ENCODE measurements around the gene SENP8.
"Not testable (repeated sequence)": the region's sequence is repeated elsewhere in the genome, so short reads cannot be mapped to it uniquely, and the experiment has no call there.

The SENP8 gene

GRCh38 chr15:72118017-72118978 lies at the start of gene SENP8, which contains the start of gene MYO9A:
Gene SENP8 (plus strand): TSS chr15:72118403. CDS start chr15:72139624, 21,221 bp downstream.
Gene MYO9A (minus strand): TSS chr15:72118150. CDS start chr15:72046563, 71,587 bp downstream.
- H3K36me3 Mint-ChIP-seq (ENCODE audit: insufficient read depth) = peaks cover 7% of the 10 kb centered on the region
- H3K4me3 Mint-ChIP-seq = peak within 1 kb of the TSS; percentile 90
- peak within 1 kb of the TSS; percentile 97 for H3K27ac Mint-ChIP-seq (ENCODE audit: low read depth)
- H3K4me1 Mint-ChIP-seq = peaks cover 36% of the 10 kb centered on the region
- no peaks in the 10 kb centered on the region for H3K27me3 Mint-ChIP-seq
- ATAC-seq (replicated peaks; ENCODE audit: extremely low read depth, poor library complexity, severe bottlenecking) (peak; percentile 75), DNase-seq (ENCODE audit: low spot score in 2 of 2) (peak; percentile 93 to 97)
- no peaks in the 10 kb centered on the region for H3K9me3 Mint-ChIP-seq

- Mint-ChIP-seq H3K27ac (ENCODE audit: low read depth) (no peak overlapping the region), H3K27me3 (no peaks in the 10 kb centered on the region), H3K36me3 (ENCODE audit: insufficient read depth) (no peaks in the 10 kb centered on the region), H3K4me3 (no peak overlapping the region), H3K9me3 (no peaks in the 10 kb centered on the region), H3K4me1 (peaks cover 14% of the 10 kb centered on the region)
- no peak for ATAC-seq (replicated peaks; ENCODE audit: extremely low read depth, poor library complexity, severe bottlenecking)
- DNase-seq (ENCODE audit: low spot score in 2 of 2) = no peak
Observed at GRCh38 chr15:72068856-72069255, 49.3 kb upstream of the SENP8 start.

- Mint-ChIP-seq H3K27ac (ENCODE audit: low read depth) (no peak overlapping the region), H3K4me3 (no peak overlapping the region)
- no peak for DNase-seq (ENCODE audit: low spot score in 2 of 2)
Observed at GRCh38 chr15:72070817-72071447, 47.3 kb upstream of the SENP8 start.

GRCh38 chr15:72071448-72071825 lies 46.8 kb upstream of the SENP8 start:
- not testable (repeated sequence) for H3K9me3 Mint-ChIP-seq; DNase-seq (ENCODE audit: low spot score in 2 of 2); H3K27me3 Mint-ChIP-seq; ATAC-seq (replicated peaks; ENCODE audit: extremely low read depth, poor library complexity, severe bottlenecking); H3K27ac Mint-ChIP-seq (ENCODE audit: low read depth); H3K4me3 Mint-ChIP-seq; H3K36me3 Mint-ChIP-seq (ENCODE audit: insufficient read depth)
- peaks cover 26% of the 10 kb centered on the region for H3K4me1 Mint-ChIP-seq

More at GRCh38 chr15:72070817-72071447, 47.3 kb upstream of the SENP8 start:
- no peak for ATAC-seq (replicated peaks; ENCODE audit: extremely low read depth, poor library complexity, severe bottlenecking)
- Mint-ChIP-seq H3K36me3 (ENCODE audit: insufficient read depth) (no peaks in the 10 kb centered on the region), H3K4me1 (peaks cover 26% of the 10 kb centered on the region), H3K27me3 (no peaks in the 10 kb centered on the region), H3K9me3 (no peaks in the 10 kb centered on the region)

- Mint-ChIP-seq H3K4me1 (peaks cover 50% of the 10 kb centered on the region), H3K27me3 (no peaks in the 10 kb centered on the region)
Observed at GRCh38 chr15:72074335-72075060, 43.7 kb upstream of the SENP8 start.

GRCh38 chr15:72077950-72078349 lies 40.3 kb upstream of the SENP8 start:
- ATAC-seq (replicated peaks; ENCODE audit: extremely low read depth, poor library complexity, severe bottlenecking) = no peak
- Mint-ChIP-seq H3K36me3 (ENCODE audit: insufficient read depth) (no peaks in the 10 kb centered on the region), H3K4me3 (peak overlapping the region; percentile 24), H3K4me1 (peaks cover 42% of the 10 kb centered on the region), H3K27ac (ENCODE audit: low read depth) (peak overlapping the region; percentile 49), H3K27me3 (no peaks in the 10 kb centered on the region), H3K9me3 (no peaks in the 10 kb centered on the region)
- DNase-seq (ENCODE audit: low spot score in 2 of 2) = no peak

More at GRCh38 chr15:72074335-72075060, 43.7 kb upstream of the SENP8 start:
- no peak overlapping the region for H3K4me3 Mint-ChIP-seq
- no peaks in the 10 kb centered on the region for H3K36me3 Mint-ChIP-seq (ENCODE audit: insufficient read depth)
- DNase-seq (ENCODE audit: low spot score in 2 of 2) = no peak
- no peak overlapping the region for H3K27ac Mint-ChIP-seq (ENCODE audit: low read depth)
- no peak for ATAC-seq (replicated peaks; ENCODE audit: extremely low read depth, poor library complexity, severe bottlenecking)
- no peaks in the 10 kb centered on the region for H3K9me3 Mint-ChIP-seq

- Mint-ChIP-seq H3K4me1 (peaks cover 38% of the 10 kb centered on the region), H3K9me3 (peaks cover 5% of the 10 kb centered on the region), H3K4me3 (no peak overlapping the region), H3K27ac (ENCODE audit: low read depth) (peak overlapping the region; percentile 49), H3K36me3 (ENCODE audit: insufficient read depth) (no peaks in the 10 kb centered on the region), H3K27me3 (no peaks in the 10 kb centered on the region)
- DNase-seq (ENCODE audit: low spot score in 2 of 2) (no peak), ATAC-seq (replicated peaks; ENCODE audit: extremely low read depth, poor library complexity, severe bottlenecking) (peak; percentile 79)
Observed at GRCh38 chr15:72078887-72079286, 39.3 kb upstream of the SENP8 start.

GRCh38 chr15:72082176-72082575 lies 36.0 kb upstream of the SENP8 start:
- DNase-seq (ENCODE audit: low spot score in 2 of 2) (no peak), ATAC-seq (replicated peaks; ENCODE audit: extremely low read depth, poor library complexity, severe bottlenecking) (no peak)
- no peaks in the 10 kb centered on the region for H3K27me3 Mint-ChIP-seq
- peaks cover 5% of the 10 kb centered on the region for H3K9me3 Mint-ChIP-seq
- H3K4me3 Mint-ChIP-seq = no peak overlapping the region
- no peaks in the 10 kb centered on the region for H3K36me3 Mint-ChIP-seq (ENCODE audit: insufficient read depth)
- H3K27ac Mint-ChIP-seq (ENCODE audit: low read depth) = no peak overlapping the region
- H3K4me1 Mint-ChIP-seq = peaks cover 23% of the 10 kb centered on the region

- Mint-ChIP-seq H3K36me3 (ENCODE audit: insufficient read depth) (no peaks in the 10 kb centered on the region), H3K4me1 (peaks cover 6% of the 10 kb centered on the region), H3K9me3 (peaks cover 5% of the 10 kb centered on the region), H3K4me3 (no peak overlapping the region), H3K27me3 (no peaks in the 10 kb centered on the region), H3K27ac (ENCODE audit: low read depth) (no peak overlapping the region)
- ATAC-seq (replicated peaks; ENCODE audit: extremely low read depth, poor library complexity, severe bottlenecking) (no peak), DNase-seq (ENCODE audit: low spot score in 2 of 2) (no peak)
Observed at GRCh38 chr15:72086010-72086697, 32.0 kb upstream of the SENP8 start.

GRCh38 chr15:72086920-72087648 lies 31.1 kb upstream of the SENP8 start:
- no peak overlapping the region for H3K4me3 Mint-ChIP-seq

GRCh38 chr15:72092006-72092405 lies 26.2 kb upstream of the SENP8 start:
- peaks cover 5% of the 10 kb centered on the region for H3K36me3 Mint-ChIP-seq (ENCODE audit: insufficient read depth)
- no peak overlapping the region for H3K27ac Mint-ChIP-seq (ENCODE audit: low read depth)
- DNase-seq (ENCODE audit: low spot score in 2 of 2) (no peak), ATAC-seq (replicated peaks; ENCODE audit: extremely low read depth, poor library complexity, severe bottlenecking) (no peak)
- H3K27me3 Mint-ChIP-seq = no peaks in the 10 kb centered on the region
- no peaks in the 10 kb centered on the region for H3K9me3 Mint-ChIP-seq
- no peak overlapping the region for H3K4me3 Mint-ChIP-seq
- H3K4me1 Mint-ChIP-seq = peaks cover 30% of the 10 kb centered on the region

More at GRCh38 chr15:72086920-72087648, 31.1 kb upstream of the SENP8 start:
- ATAC-seq (replicated peaks; ENCODE audit: extremely low read depth, poor library complexity, severe bottlenecking) = no peak
- peaks cover 8% of the 10 kb centered on the region for H3K4me1 Mint-ChIP-seq
- H3K36me3 Mint-ChIP-seq (ENCODE audit: insufficient read depth) = no peaks in the 10 kb centered on the region
- peaks cover 5% of the 10 kb centered on the region for H3K9me3 Mint-ChIP-seq
- H3K27ac Mint-ChIP-seq (ENCODE audit: low read depth) = no peak overlapping the region
- DNase-seq (ENCODE audit: low spot score in 2 of 2) = no peak
- H3K27me3 Mint-ChIP-seq = no peaks in the 10 kb centered on the region
